DOHH2 (cell line): ENCODE measurements around the gene SNX33.
A peak's percentile ranks its signal among the peaks of the same experiment; 100 is the strongest.

Source experiments
- CTCF ChIP-seq: fragments of 200-600 bp; sonication (generic); IDR thresholded peaks from one replicate; pipeline ENCODE4 v1.5.1; 2014; ENCODE audit warnings: antibody characterized with exemption, mild to moderate bottlenecking, low read depth, low read length; ENCODE audit not compliant: poor library complexity, severe bottlenecking
- EZH2phosphoT487 ChIP-seq: fragments of 200-600 bp; sonication (generic); IDR thresholded peaks from 2 replicates; pipeline ENCODE4 v1.6.1; 2017; ENCODE audit warnings: borderline replicate concordance, mild to moderate bottlenecking, antibody characterized with exemption, low read length, moderate library complexity, mixed read lengths

- TF ChIP-seq CTCF = peak; percentile 55
- TF ChIP-seq EZH2phosphoT487 = no peak
These were observed 46.8 kb downstream of the SNX33 start for GRCh38 chr15:75694241-75695182.
